ENCODE measurements around the gene KCNK17.
"Not testable (repeated sequence)": the region's sequence is repeated elsewhere in the genome, so short reads cannot be mapped to it uniquely, and the experiment has no call there.

The KCNK17 gene

DNA sequence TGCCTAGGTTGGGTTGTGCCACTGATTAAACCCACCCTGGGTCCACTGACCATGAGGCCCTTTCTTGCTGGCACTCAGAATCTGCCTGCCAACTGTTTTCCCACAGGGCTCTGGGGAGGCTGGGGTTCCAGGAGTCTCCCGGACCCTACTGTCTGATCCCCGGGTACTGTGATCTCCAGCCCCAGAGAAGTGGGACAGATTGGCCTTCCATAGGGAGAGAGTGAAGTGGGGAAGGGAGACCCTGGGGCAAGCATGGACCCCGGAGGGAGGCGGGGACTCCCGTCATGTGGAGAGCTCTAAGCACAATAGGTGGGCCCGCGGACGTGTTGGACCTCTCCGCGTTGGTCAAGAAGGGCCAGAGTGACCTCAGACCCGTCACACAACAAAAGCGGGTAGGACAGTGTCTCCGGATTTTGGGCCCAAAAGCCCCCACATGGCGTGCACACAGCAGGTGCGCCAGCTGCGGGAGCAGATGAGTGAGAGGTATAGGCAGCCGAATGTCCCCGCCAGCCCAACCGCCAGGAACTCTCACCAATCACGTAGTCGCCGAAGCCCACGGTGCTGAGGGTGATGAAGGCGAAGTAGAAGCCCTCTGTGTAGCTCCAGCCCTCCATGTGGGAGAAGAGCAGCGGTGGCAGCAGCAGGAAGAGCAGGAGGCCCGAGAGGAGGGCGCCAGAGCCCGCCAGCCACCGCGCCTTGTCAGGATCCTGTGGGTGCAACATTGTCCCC, 10.6 kb downstream of the KCNK17 start:
- DNase-seq (ENCODE audit: extremely low read depth in 1 of 2, low read depth in 1 of 2): no peak

DNA sequence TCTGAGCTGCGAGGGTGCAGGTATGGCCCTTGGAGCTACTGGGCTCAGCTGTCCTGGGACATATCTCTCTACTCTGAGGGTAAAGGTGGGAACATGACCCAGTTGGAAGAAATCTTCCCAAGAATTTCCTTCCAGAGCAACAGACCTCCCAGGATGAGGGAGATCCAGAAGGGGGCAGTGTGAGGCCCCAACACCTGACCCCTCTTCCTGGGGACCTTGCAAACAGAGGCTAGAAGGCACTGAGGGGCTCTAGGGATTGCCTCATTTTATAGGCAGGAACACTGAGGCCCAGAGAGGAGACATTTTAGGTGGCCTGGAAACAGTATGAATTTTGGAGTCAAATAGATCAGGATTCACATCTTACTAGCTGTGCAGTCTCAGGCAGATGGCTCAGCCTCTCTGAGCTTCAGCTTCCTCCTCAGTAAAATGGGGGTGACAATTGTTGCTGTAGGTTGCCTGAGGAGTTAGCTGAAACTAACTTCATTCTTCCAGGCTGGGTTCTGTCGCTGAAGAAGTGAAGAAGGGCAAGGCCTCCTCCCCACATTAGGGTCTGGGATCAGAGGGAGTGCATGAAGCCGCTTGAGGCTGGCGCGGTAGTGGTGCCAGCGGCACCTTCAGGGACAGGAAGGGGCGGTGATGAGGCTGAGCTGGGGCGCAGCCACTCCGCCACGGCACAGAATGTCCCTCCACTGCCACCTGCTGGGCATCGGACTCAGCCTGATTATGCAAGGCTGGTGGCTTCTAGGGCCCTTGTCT, 11.4 kb downstream of the KCNK17 start:
- DNase-seq (ENCODE audit: extremely low read depth in 1 of 2, low read depth in 1 of 2): peak; percentile 58 to 77

DNA sequence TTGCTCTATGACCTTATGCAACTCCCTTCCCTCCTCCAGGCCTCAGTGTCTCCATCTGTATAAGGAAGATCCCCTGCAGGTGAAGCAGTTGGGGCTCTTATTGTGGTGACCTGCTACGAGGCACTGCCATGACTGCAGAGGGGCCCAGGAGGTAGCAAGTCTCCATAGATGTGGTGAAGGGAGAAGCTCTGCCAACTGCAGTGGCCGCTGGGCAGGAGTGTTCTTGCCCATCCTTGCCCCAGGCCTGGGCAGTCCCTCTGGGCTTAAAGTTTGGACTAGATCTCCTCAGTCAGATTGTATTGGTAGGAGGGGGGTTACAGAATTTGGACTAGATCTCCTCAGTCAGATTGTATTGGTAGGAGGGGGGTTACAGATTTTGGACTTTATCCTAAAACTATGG, 12.2 kb downstream of the KCNK17 start:
- no peak for DNase-seq (ENCODE audit: extremely low read depth in 1 of 2, low read depth in 1 of 2)

DNA sequence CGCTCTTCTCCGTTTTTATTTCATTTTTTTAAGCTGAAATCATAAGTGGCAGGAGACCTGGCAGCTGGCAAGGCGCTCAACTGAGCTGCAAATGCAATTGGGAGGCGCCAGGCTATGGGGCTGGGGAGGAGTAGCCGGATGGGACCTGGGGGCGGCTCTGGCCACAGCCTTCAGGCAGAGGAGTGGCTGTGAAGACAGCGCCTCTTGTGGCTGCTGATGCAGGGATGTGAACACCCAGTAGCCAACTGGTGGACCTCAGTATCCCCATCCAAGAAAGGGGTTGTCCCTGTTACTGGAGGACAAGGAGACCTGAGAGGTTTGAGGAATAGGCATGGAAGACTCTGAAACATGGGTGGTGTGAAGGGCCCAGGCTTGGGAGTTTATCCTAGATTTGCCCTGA, 12.6 kb downstream of the KCNK17 start:
- DNase-seq (ENCODE audit: extremely low read depth in 1 of 2, low read depth in 1 of 2): no peak

DNA sequence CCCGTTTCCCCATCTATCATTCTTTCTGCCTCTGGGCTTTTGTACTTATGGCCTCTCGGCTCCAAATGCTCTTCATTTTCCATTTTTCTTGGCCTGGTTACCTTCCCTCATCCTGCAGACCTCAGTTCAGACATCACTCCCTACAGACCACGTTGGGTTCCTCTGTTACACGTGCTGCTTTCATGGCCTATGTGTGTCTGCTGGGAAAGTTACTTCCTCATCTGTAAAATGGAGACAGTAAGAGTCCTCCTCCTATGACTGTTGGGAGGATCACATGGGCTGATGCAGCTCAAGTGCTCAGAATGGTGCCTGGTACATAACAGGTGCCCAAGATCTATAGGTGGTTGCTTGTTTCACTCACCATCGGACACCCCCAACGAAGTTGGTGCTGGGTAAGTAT, 13.5 kb downstream of the KCNK17 start:
- DNase-seq (ENCODE audit: extremely low read depth in 1 of 2, low read depth in 1 of 2): no peak

DNA sequence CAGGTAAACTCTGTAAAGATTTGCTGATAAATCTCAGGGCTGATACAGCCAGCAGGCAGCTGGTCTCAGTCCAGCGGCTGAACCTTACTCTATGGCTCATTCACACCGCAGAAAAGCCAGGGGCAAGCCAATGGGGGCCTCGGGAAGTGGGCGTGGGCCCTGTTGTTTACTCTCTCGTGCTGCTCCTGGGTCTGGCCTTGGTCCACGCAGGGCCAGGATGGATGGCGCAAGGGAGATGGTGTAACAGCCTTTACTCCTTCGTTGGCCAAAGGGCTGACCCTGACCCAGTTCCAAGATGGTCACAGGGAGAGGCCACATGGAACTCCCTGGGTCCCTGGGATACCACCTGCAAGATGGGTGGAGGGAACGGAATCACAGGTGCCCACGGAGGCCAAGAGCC, 16.2 kb downstream of the KCNK17 start:
- DNase-seq (ENCODE audit: extremely low read depth in 1 of 2, low read depth in 1 of 2): no peak

DNA sequence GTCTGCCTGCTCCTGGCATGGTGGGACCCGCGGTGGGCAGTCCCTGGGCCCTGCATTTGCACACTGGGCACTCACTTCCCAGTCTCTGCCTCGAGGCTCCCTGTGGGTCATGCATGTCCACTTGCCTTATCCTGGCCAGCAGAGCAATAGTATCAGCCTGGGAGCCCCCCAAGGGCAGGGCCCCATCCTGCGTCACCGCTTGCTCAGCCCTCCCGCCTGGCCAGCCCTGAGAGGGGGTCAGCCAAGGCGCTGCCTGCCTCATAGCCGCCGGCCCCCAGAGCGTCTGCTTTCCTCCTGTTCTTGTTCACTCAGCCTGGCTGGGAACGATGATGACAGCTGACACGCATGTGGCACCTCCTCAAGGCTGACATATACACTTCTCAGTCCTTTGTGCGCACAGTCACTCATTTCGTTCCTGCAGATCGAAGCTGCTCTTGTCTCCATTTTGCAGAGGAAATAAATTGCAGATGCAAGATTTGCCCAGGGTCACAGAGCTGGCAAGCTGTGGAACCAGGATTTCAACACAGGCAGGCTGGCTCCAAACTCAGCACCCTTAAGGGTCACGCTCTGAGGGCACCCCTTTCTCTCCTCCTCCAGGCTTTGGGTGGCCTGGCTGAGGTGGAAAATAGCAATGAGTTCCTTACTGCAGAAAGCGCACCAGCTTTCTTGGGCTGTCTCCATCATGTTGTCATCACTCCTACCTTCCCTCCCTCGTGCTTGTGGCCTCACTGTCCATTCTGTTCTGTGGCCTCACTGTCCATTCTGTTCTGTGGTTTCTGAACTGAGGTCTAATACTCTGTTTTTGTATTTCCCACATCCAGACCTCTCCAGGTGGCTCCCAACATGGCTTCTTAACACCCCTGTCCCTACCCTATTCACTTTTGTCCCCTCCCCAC, 17.2 kb downstream of the KCNK17 start:
- no peak for DNase-seq (ENCODE audit: extremely low read depth in 1 of 2, low read depth in 1 of 2)

DNA sequence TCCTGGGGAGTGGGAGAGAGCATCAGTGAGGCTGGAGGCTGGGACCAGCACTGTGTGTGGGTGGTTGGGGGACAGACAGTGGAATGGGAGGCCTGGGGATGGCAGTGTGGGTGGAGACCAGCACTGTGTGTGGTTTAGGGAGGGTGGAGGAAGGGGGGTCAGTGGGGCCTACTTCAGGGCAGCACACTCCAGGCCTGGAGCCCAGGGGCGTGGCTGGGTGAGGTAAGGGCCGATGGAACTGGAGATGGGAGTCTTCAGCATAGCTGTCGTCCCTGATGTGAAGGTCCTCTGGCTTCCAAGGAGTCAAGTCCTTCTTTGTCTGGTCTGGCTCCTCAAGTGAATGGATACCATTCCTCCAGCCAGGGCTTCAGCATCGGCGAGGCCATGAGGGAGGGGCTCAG, 18.6 kb downstream of the KCNK17 start:
- DNase-seq (ENCODE audit: extremely low read depth in 1 of 2, low read depth in 1 of 2): no peak

DNA sequence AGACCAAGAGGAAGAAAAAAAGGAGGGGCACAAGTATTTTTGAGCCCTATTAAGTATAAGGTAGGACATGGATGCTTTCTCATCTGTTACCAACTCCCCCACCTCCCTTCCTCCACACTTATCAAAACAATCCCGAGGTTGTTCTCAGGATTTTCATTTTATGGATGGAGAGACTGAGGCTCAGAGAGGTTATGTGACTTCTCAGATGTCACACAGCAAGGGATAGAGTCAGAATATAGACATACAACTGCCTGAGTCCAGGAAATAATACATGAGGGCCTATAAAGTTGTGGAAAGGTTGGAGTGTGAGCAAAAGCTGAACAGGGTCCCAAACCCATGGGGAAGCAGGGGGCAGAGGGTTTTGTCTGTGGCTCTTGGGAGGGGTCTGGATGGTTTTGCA, 19.3 kb downstream of the KCNK17 start:
- no peak for DNase-seq (ENCODE audit: extremely low read depth in 1 of 2, low read depth in 1 of 2)

DNA sequence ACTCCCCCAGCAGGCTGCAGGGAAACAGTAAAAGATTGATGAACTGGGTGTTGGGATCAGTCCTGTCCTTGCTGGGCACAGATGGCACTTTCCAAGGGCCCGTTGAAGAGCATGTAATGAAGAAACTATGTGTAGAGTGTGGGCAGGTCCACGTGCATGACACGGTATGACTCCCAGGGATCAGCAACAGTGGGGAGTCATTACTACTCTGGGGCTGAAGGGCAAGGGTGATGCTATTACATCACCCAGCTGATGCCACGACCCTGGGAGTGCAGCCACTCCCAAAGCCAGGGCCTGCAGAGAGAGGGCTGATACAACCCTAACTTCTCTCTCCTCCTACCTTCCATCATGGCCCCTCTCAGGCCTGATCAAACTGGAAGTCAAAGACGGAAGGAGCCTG, 20.1 kb downstream of the KCNK17 start:
- DNase-seq (ENCODE audit: extremely low read depth in 1 of 2, low read depth in 1 of 2): no peak

DNA sequence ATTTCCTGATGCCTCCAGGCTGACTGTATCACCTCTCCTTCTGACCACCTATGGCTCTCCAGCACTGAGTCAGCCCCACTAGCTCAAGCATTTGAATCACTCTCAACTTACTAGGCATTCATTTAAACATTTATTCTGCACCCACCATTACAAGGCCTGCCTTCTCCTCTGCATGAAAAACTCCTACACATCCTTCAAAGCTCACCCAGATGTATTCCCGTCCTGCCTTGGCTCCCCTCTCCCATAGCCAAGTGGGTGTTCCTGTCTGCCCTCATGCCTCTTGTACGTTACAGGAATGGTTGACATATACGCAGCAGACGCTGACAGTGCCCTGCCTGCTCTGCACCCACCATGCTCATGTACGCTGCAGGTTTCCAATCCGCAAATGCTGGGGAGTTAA, 21.6 kb downstream of the KCNK17 start:
- DNase-seq (ENCODE audit: extremely low read depth in 1 of 2, low read depth in 1 of 2): no peak

DNA sequence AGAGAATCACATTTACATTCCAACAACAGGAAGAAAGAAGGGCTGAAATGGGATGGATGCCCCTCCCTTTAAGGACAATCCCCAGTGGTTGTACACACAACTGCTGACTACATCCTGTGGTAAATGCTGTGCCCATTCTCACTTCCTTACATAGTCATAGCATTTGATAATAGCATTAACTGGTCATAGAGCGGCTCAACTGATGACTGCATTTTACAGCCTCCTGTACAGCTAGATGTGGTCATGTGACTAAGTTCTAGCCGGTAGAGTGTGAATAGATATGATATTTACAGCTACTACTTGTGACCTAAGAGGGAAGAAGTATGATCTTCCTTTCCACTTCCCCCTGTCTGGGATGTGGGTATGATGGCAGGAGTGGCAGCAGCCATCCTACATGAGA, 24.7 kb downstream of the KCNK17 start:
- DNase-seq (ENCODE audit: extremely low read depth in 1 of 2, low read depth in 1 of 2): no peak

DNA sequence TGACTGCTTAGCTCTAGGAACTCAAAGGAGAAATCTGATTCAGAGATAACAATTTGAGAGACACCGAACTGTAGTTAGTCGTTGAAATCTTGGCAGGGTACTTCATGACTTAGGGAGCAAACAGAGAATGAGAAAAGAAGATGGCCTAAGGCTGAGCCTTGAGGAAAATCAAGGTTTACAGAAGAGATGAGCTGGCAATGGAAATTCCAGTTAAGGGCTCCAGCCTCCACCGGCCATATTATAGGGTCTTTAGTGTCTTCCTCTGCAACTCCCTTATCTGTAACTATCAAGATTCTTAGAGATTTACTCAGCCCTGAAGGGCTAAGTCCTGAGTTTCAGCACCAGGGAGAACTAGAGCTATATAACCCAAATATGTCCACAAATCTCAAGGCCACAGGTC, 26.6 kb downstream of the KCNK17 start:
- no peak for DNase-seq (ENCODE audit: extremely low read depth in 1 of 2, low read depth in 1 of 2)

DNA sequence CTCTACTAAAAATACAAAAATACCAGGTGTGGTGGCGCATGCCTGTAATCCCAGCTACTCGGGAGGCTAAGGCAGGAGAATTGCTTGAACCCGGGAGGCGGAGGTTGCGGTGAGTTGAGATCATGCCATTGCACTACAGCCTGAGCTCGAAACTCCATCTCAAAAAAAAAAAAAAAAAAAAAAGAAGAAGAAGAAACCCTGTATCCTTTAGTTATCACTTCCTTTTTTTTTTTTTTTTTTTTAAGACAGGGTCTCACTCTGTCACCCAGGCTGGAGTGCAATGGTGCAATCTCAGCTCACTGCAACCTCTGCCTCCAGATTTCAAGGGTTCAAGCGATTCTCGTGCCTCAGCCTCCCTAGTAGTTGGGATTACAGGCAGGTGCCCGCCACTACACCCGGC, 27.6 kb downstream of the KCNK17 start:
- DNase-seq (ENCODE audit: extremely low read depth in 1 of 2, low read depth in 1 of 2): not testable (repeated sequence)

DNA sequence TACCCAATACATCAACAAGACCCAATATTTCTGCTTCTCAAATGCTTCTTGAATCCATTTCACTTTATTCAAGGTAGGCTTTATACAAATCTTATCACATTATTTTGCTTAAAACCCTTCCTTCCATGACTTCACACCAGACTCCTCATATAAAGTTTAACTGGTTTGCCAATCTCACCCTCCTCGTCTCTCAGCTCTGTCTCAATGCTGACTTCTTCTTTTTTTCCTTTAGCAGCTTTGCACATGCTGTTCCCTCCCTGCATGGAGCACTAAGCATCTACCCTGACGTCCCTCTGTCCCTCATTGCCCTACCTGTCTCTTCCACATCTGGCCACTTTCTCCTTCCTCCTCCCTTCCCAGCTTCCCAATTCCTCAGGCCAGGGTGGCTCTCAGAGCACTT, 31.4 kb downstream of the KCNK17 start:
- no peak for DNase-seq (ENCODE audit: extremely low read depth in 1 of 2, low read depth in 1 of 2)

DNA sequence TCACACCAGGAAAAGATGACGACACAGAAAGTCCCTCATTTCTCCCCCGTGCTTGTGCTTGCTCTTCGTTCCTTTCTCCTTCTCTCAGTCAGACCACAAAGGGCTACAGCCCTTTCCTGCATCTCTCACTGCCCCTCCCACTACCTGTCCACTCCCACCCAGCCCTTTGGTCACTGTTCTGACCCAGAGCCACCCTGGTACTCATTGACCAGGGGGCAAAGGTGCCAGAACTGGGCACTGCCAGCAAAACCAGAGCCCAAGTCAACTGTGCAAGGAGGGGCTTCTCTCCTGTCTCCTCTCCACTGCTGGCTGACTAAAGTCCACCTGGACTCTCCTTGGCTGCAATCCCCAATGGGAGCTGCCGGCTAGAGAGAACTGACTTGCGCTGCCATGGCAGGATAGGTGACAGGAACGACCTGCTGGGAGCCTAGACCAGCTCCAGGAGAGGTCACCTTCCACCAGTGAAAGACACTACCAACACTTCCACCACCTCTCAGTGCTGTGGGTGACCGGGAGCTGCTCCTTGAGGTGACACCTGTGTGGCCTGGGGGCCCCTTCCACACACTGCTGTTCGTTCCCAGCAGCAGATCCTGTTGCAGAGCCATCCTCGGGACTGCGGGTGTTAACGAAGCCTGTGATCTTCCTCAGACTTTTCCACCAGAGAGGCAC, 32.8 kb downstream of the KCNK17 start:
- no peak for DNase-seq (ENCODE audit: extremely low read depth in 1 of 2, low read depth in 1 of 2)

DNA sequence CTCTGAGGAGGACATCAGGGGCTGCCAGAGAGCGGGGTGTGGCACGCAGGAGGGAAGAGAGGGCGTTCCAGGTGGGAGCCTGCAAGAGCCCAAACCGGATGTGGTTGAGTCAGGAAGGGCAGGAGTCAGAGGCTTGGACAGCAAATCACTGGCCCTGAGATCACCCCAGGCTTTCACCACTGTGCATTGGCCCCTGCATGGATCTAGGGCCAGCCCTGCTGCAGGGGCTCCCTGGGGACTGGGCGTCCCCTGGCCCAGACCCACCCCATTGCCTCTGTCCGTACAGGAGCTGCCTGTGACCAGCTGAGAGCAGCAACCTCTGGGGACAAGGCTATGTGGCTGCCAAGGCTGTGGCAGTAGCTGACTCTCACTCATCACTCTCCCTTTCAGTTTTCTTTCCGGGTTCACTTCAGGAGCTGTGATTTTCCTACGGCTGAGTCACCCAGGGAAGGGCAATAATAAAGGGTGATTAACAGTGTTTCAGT, 33.9 kb downstream of the KCNK17 start:
- DNase-seq (ENCODE audit: extremely low read depth in 1 of 2, low read depth in 1 of 2): no peak

DNA sequence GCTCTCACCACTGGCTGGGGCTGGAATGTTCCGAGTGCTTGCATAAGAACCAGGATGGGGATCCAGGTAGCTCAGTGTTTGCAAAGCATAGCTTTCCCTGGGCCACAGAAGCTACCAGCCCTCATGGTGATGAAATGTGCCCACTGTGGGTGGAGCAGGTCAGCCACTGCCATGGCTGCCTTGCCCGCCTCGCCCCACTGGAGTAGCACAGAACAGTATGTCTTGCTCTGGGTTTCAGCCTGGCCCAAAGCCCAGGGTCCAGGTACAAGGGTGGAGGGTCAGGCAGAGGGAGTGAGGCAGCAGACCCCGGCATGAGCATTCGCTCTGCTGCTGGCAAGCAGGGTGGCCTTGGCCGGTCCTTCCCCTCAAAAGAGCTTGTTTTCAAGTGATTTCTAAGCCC, 34.7 kb downstream of the KCNK17 start:
- no peak for DNase-seq (ENCODE audit: extremely low read depth in 1 of 2, low read depth in 1 of 2)

DNA sequence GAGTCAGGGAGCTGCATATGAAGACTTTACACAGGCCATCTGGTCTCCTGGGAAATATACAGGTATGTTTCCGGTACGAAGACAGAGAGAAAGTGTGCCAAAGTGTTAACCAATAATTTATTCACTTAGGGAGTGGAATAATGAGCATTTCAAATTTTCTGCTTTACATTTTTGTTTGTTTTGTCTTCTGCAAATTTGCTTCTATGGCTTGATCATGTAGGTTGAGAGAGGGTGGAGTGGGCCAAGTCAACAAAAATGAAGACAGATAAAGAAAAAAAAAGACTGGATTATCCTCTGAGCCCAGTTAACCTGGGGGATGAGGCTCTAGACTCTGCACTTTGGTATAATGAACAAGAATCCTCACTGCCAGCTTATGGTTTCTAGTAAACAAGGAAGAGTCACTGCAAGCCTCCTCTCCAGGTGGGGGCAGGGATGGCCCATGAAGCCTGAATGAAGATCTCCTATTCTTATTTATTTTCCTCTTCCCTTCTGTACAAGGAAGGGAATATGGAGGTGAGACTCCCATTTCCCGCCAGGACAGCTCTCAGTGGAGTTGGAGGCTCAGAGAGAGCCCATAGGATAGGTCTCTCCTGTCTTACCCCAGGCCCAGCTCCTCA, 37.7 kb downstream of the KCNK17 start:
- no peak for DNase-seq (ENCODE audit: extremely low read depth in 1 of 2, low read depth in 1 of 2)

DNA sequence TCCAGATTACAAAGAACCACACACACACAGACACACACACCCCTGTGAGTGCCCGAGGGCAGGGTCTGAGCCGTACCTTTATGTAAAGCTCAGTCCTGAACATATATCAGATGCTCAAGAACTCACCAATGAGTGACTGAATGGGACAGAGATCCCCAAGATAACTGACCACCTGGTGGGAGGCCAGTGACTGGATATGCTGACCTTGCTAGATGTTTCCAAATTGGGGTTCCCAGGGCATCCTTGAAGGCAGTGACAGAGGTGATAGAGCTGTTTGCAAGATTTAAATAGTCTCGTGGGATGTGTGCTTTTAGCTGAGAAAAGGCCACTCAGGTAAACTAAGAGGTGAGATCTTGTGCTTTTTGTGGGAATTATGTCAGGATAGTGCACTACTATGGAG, 39.3 kb downstream of the KCNK17 start:
- no peak for DNase-seq (ENCODE audit: extremely low read depth in 1 of 2, low read depth in 1 of 2)
